HFFc6 (cell line): Measurements from ENCODE around the gene ACTN1. TPM values are rescaled to one million over a fixed set of nuclear protein-coding genes. Genes with fewer than 3 reads are reported as not detected.

ENCODE experiments used
- DNase-seq: peaks from one replicate; pipeline ENCODE4 v3.0.0-alpha.2; 2018
- H3K27ac Mint-ChIP-seq: 2 replicates; pipeline ENCODE4 v1.8.0; 2020; ENCODE audit warnings: mild to moderate bottlenecking, mixed read lengths
- H3K27me3 Mint-ChIP-seq: 2 replicates; pipeline ENCODE4 v1.8.0; 2021; ENCODE audit warnings: mild to moderate bottlenecking, moderate library complexity, mixed read lengths; ENCODE audit not compliant: insufficient read depth
- H3K36me3 Mint-ChIP-seq: 2 replicates; pipeline ENCODE4 v1.8.0; 2021; ENCODE audit warnings: low read depth, mixed read lengths
- H3K4me1 Mint-ChIP-seq: 2 replicates; pipeline ENCODE4 v1.8.0; 2020; ENCODE audit warnings: low read depth, mixed read lengths
- H3K4me3 Mint-ChIP-seq: 2 replicates; pipeline ENCODE4 v1.8.0; 2020; ENCODE audit warnings: mild to moderate bottlenecking, moderate library complexity, mixed read lengths
- H3K9me3 Mint-ChIP-seq: 2 replicates; pipeline ENCODE4 v1.8.0; 2020; ENCODE audit warnings: mild to moderate bottlenecking, mixed read lengths
- CTCF ChIP-seq: fragments of 200-600 bp; sonication (generic); IDR thresholded peaks from 2 replicates; pipeline ENCODE4 v1.5.0; 2021; ENCODE audit warnings: antibody characterized with exemption, mild to moderate bottlenecking
- total RNA-seq, 6 experiments: library from RNA; stranded (reverse); fragmentation: NEBNext Ultra II Directional; extraction: Animal tissue kit (Norgen Biotek cat#: 25700); gene quantifications; 2 replicates in 1 of 6; 3 replicates in 5 of 6; pipeline ENCODE4 v1.2.3, GENCODE V29; 2021

ACTN1 gene
- total RNA-seq, 6 experiments from 2014 or later: 749 to 847 (median 825) TPM

GRCh38 chr14:68959035-68959434 lies 20.1 kb downstream of the ACTN1 start:
- Mint-ChIP-seq H3K9me3 (no peaks in the 10 kb centered on the region), H3K4me3 (peak overlapping the region; percentile 43), H3K27me3 (peaks cover 14% of the 10 kb centered on the region), H3K36me3 (peaks cover 38% of the 10 kb centered on the region), H3K4me1 (peaks cover 100% of the 10 kb centered on the region), H3K27ac (peak overlapping the region; percentile 72)
- no peak for DNase-seq
- no peak for TF ChIP-seq CTCF

GRCh38 chr14:68958553-68958952 lies 20.5 kb downstream of the ACTN1 start:
- Mint-ChIP-seq H3K36me3 (peaks cover 38% of the 10 kb centered on the region), H3K4me3 (peak overlapping the region; percentile 43), H3K9me3 (no peaks in the 10 kb centered on the region), H3K27ac (peak overlapping the region; percentile 72), H3K4me1 (peaks cover 100% of the 10 kb centered on the region), H3K27me3 (peaks cover 14% of the 10 kb centered on the region)
- DNase-seq: no peak
- TF ChIP-seq CTCF: no peak

GRCh38 chr14:68957775-68958174 lies 21.3 kb downstream of the ACTN1 start:
- no peaks in the 10 kb centered on the region for H3K9me3 Mint-ChIP-seq
- peaks cover 100% of the 10 kb centered on the region for H3K4me1 Mint-ChIP-seq
- peaks cover 14% of the 10 kb centered on the region for H3K27me3 Mint-ChIP-seq
- DNase-seq: no peak
- H3K27ac Mint-ChIP-seq: peak overlapping the region; percentile 72
- H3K36me3 Mint-ChIP-seq: peaks cover 30% of the 10 kb centered on the region
- H3K4me3 Mint-ChIP-seq: 0 out of 2 replicates have a peak overlapping the region, but pooled peaks have one; percentile 9
- no peak for TF ChIP-seq CTCF

- H3K4me1 Mint-ChIP-seq: peaks cover 100% of the 10 kb centered on the region
Measured at GRCh38 chr14:68956724-68957123, 22.4 kb downstream of the ACTN1 start.

GRCh38 chr14:68955851-68956179 lies 23.3 kb downstream of the ACTN1 start:
- Mint-ChIP-seq H3K27me3 (peaks cover 10% of the 10 kb centered on the region), H3K36me3 (peaks cover 31% of the 10 kb centered on the region), H3K27ac (peak overlapping the region; percentile 72), H3K4me1 (peaks cover 100% of the 10 kb centered on the region), H3K4me3 (peak overlapping the region; percentile 58), H3K9me3 (no peaks in the 10 kb centered on the region)
- DNase-seq: no peak
- TF ChIP-seq CTCF: no peak

More at GRCh38 chr14:68956724-68957123, 22.4 kb downstream of the ACTN1 start:
- Mint-ChIP-seq H3K9me3 (no peaks in the 10 kb centered on the region), H3K36me3 (peaks cover 25% of the 10 kb centered on the region), H3K27me3 (peaks cover 8% of the 10 kb centered on the region), H3K27ac (peak overlapping the region; percentile 72), H3K4me3 (peak overlapping the region; percentile 48)
- TF ChIP-seq CTCF: no peak
- no peak for DNase-seq
